Left lobe of liver (tissue), 2 donors: ENCODE results near the gene MYLK. TPM values are rescaled to one million over a fixed set of nuclear protein-coding genes. Genes with fewer than 3 reads are reported as not detected.

Experiments
- ATAC-seq: fragments of 200-7000 bp; cut with Tn5 transposase; one replicate; pipeline ENCODE4 v1.9.1; 2020; ENCODE audit warnings: mild to moderate bottlenecking, moderate library complexity
- DNase-seq: peaks from one replicate; pipeline ENCODE4 v3.0.0-alpha.2; 2020; ENCODE audit warnings: low spot score
- total RNA-seq: library from RNA; stranded (reverse); gene quantifications from one replicate; pipeline ENCODE4 v1.2.1, GENCODE V29; 2021
- donor health status: DM: no; HTN: no; CAD: no; lungs with moderate emphysema.
- donor health status: DM: no; HTN: yes; CAD: no.

Gene MYLK
- total RNA-seq, 1 donor from 2014 or later = 144 TPM

DNA sequence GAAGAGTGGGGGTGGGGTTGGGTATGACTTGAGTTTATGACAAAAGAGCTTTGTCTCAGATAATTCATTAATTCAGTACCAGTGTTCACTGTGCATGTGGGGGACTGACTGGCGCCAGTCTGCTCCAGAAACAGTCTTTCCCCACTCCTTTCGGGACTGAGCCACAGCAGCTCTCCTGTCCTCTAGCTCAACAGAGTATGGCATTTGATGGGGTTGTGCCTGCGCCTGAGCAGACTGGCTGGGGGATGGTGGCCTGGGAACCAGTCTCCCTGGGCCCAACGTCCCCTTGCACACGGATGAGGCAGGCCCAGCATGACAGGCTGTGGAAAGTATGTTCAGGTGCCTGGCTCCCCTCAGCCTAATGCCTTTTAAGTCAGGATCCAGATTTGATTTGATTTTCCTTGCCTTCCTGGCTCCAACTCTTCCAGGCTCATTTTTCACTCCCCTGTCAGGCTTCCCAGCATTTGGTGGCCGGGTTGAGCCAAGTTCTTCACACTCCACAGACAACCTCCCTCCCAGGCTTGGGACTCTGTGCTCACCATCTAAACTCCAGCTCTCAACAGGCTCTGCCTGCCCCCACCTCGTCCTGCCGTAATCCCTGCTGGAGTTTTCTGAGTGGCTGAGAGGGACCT is 105.0 kb downstream of the MYLK start:
- ATAC-seq = peak; percentile 10

DNA sequence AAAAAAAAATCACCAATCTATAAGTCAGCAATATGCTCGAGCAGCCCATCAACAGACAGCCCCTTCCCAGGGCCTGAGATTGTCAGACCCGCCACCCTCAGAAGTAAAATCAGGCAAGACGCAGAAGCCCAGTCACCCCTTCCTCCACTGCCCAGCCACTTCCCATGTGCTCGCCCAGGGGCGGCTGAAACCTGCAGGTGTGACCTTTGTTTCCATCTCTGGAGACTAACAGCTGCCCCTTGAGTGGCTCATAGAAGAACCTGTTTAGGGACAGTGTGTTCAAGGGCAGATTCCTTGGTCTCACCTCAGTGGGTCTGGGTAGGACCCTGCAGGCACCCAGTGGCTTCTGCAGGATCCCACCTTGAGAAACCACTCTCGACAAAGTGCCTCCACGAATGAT is 105.6 kb downstream of the MYLK start:
- DNase-seq = no peak

More for the DNA sequence above, 105.0 kb downstream of the MYLK start:
- no peak for DNase-seq

DNA sequence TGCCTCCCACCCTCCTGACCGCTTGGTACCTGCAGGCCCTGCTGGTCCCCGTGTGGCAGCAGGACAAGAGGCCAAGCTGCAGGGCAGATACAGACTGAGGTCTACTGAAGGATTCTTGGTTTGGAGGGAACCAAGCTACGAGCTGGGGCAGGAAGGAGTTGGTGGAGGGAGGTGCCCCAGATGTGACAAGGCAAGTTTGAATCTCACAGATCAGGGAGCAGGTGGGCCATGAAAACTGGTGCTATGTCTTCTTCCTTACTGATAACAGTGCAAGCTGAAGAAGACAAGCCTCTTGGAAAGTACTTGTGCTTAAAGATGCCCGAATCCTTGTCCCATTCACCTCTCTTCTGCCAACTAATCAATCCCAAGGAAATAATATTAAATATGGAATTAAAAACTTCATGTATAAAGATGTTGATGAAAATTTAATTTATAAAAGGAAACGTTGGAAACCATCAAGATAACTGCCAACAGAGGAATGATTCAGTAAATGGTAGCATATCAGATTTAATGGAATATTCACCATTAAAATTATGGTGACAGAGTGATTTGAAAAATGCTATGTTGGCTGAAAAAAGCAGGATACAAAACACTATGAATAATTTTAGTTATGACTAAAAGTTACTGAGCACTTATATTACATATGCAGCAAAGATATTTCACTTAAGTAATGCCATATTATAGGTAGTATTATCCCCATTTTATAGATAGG is 107.9 kb downstream of the MYLK start:
- no peak for DNase-seq
- ATAC-seq = no peak

More for the DNA sequence above, 105.6 kb downstream of the MYLK start:
- no peak for ATAC-seq

DNA sequence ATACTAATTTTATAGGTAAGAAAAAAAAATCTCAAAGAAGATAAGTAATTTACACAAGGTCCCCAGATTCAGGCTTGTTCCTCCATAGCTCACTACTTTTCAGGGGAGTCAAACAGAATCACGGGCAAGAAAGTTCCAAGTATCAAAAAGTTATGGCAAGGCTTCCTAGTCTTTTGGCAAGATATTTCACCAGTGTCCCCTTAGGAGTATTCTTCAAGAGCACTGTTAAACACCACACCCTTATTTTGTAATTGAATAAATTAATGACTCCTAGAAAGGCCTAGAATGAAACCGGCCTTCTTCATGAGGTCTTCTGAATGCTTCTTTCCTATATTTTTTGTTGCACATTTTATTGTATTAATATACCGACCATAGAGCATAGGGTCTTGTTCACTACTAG is 109.7 kb downstream of the MYLK start:
- DNase-seq (no peak), ATAC-seq (no peak)

DNA sequence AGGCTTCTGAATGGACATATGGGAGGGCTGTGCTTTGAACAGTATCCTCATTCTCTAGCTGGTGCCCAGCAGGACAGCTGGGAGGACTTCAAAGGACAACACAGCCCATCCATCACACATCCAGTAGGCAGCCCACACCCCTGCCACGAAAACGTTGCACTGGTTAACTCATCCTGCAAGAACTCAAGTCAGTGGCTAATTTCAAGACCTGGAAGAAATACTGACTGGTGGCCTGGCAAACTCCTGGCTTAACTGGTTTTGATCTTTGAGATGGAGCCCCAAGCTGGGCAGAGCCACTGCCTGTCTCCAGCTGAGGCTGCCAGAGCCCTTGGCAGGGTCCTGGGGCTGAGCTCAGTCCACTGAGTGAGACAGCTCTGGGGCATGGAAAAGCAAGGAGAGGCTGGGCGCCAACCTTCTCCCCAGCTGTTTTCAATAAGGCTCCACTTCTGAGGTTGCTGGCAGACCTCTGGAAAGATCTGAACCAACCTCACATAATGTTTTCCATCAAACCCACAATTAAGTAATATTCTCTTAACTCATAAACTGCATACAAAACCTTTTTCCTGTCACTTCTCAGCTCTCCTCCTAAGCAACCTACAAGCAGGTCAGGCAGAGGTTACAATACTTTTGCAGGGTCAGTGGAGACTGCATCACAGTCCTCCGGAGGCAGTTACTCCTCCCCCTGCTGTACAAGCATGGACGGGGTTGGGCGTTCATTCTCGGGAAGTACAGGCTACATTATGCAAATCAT is 110.3 kb downstream of the MYLK start:
- ATAC-seq (peak; percentile 74), DNase-seq (no peak)

DNA sequence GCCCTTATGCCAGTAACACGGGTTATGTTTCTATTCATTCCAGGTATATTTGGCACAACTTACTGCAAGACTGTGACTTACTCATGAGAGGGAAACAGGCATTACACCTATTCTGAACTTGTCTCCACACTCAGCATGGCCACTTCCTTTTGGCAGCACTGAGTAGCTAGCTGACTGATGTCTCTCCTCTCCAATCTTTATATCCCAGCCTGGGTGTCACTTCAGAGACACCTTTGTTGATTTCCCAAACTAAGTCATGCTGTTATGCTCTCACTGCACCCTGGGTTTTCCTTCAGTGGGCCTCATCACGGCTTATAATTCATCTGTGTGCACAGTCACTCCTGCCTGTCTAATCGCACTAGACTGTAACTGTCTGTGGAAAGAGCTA is 114.8 kb downstream of the MYLK start:
- no peak for ATAC-seq
- DNase-seq = no peak

DNA sequence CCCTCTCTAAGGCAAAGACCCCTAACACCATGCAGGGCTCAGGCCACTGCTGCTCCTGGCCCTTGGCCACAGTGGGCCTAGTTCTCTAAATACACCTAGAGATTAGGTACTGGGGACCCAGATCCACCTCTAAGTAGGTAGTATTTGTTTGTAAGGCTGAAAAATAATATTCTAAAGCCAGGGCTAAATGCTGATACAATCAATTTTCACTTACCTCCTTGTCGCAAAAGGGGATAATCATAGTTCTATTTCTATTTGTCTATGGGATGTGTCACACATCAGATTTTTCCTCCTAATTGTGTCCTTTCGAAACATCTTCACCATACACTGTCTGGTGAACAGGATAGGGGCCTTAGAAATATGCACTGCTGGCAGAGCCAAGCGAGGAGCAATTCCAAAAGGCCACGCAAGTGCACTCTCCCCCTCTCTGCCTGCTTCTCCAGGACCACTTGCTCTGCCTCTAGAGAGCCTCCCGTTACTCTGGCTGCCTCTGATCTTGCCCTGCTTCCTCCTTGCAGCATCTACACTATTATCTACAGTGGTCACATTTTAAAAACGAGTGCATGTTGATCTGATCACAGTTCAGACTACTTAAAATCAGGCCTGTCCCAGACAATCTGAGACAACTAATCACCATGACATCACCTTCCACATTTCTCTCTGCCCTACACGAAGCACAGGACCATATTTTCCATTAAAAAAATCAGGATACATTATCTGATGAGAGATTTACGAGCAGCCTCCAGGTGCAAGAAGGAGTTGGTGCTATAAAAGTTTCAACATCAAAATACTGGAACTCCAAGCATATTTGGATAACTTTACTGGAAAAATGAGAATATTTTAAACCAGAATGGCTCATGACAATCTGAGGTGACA is 115.4 kb downstream of the MYLK start:
- DNase-seq (no peak), ATAC-seq (no peak)

DNA sequence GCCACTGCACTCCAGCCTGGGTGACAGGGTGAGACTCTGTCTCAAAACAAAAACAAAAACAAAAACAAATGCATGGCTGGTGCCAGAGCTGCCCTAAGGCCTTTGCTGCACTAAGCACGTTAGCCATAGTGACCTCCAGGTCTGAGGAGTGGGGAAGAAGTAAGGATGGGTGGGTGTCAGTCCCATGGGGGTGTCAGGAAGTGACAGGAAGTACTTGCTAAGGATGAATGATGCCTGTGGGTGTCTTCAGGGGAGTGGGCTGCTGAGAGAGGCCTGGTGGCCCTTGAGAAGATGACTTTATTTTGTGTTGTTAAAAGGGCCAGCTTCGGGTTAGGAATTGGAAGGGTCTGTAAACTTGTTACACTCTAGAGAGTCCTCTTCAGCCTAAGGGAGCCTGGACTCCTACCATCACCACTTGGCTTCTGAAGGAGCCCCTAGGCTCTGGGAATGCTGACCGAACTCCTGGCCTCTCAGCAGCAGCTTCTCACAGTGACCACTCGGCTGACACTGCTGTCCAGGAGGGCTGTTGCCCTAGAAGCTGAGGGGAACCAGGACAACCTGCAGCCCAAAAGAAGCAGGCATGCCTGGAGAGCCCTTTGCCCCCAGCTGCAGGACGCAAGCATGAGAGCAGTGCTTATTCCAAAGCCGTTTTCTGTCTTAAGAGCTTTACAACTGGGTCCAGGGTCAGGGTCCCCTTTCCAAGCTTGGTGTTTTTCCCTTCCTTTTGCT is 116.4 kb downstream of the MYLK start:
- DNase-seq = no peak
- ATAC-seq = peak; percentile 46

DNA sequence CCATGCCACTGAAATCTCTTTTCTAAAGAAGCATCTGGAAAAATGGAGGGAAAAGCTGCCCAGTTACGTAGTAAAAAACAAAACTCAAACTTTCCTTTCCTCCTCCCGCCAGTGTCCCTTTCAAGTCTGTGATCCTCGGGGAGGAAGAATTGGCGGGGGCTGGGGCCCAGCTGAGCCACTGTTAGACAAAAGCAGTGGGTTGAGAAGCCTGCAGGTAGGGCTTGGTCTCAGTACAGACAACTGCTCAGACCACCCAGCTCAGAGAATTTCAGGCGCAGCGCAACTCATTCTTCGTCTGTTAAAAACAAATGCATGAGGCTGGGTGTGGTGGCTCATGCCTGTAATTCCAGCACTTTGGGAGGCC is 117.1 kb downstream of the MYLK start:
- no peak for DNase-seq
- peak; percentile 12 for ATAC-seq

DNA sequence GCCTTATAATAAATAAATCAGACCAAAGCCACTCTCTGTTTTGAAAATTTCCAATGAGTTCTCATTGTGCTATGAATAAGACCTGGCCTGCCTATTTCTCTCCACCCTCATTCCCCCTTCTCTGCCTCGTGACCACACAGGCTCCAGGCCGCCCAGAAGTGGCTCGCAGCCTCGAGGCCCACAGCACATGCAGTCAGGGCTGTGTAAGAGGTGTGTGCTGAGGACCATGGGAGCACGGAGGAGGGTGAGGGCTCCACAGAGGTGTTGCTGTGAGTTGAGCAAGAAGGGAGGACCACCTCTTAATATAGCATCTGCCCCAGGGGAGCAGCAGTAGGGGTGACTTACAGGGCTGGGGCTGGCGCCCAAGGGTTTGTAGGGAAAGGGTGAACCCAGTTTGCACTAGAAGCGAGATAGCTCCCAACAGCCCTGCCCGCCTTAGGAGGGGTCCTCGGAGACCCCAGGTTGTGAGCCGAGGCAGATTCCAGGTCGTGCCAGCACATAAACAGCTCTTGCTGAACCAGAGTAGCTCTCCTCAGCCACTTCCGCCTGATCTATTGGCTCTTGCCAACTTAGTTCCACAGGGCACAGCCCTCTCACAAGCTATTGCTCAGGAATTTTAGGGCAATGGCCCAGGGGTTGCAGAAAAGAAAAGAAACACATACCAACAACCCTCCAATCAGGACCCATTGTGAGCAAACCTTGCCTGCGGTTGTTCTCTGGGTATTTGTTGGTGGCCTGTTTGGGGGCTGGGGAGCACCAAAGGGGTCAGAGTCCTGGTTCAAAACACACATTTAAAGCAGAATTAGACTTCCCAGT is 117.7 kb downstream of the MYLK start:
- peak; percentile 89 for DNase-seq
- peak; percentile 81 for ATAC-seq

DNA sequence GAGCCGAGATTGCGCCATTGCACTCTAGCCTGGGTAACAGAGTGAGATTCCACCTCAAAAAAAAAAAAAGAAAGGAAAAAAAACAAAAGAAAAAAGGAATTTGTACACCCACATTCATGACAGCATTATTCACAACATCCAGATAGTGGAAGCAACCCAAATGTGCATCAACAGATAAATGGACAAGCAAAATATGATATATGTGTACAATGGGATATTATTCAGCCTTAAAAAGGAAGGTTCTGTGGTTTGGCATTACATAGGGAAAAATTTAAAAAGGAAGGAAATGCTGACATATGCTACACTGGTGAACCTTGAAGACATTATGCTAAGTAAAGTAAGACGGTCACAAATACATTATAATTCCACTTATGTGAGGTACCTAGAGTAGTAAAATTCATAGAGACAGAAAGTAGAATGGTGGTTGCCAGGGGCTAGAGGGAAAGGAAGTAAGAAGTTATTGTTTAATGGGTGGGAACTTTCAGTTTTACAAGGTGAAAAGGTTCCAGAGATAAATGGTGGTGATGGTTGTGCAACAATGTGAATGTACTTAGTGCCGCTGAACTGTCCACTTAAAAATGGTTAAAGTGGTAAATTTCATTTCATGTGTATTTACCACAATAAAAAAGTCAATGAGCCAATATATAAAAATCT is 118.5 kb downstream of the MYLK start:
- DNase-seq = no peak
- peak; percentile 33 for ATAC-seq

DNA sequence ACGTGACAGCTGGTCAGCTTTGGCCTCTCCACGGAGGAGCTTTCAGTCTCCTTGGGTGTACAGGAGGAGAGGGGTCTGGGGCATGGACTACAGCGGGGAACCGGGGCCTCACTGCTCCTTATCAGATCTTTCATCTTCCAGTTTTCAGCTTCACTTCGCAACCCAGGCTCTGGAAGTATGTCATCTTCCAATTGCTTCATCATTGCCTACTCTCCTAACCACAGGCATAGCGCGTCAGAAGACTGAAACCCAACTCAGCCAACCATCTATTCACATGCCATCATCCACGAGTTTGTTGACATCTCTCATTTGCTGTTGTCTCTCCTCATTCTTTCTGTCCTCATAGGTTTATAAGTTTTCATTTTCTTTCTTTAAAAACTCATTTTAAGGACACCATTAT is 119.5 kb downstream of the MYLK start:
- ATAC-seq (no peak), DNase-seq (no peak)

DNA sequence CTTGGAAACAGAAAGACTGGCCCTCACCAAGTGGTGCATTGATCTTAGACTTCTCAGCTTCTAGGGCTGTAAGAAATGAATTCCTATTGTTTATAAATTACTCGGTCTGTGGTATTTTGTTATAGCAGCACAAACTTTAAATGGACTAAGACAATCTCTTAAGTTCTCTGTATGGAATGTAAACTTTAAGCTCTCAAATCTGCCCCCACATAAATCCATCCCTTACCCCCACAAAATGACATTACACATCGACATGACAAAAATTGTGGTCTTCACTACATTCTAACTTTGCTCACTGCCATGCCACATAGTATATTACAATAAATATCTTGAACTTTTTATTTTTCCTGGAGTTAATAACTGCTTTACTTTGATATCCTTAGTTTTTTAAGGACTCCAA is 121.3 kb downstream of the MYLK start:
- no peak for ATAC-seq
- DNase-seq = no peak

DNA sequence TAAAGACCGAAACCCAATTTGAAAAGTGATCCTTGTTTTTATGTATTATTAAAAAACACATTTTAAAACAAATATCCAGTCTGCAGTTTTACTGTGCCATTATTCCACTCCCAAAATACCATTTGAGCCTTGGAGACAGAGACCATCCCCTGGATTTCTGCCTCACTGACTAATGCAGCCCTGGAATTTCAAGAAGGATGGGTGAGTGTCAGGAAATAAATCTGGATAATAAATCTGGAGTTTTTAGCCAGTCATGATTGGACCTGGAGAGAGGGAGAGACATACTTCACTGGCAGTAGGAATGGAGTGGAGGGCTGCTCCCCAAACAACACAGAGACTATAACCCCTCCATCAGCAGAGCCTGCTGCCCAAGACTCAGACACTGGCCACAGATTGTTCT is 123.3 kb downstream of the MYLK start:
- ATAC-seq (no peak), DNase-seq (no peak)

DNA sequence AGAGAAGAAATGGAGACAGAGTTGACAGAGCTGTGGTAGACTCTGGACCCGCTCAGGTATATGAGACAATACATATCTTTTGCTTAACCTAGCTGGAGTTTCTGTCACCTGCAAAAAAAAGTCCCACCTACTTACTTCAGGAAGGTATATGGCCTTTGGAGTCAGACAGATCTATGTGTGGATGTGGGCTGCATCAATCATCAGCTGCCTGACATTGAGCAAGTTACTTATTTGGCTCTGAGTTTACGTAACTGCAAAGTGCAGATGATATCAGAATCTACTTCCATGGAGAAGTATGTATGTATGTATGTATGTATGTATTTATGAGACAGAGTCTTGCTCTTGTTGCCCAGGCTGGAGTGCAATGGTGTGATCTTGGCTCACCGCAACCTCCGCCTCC is 124.3 kb downstream of the MYLK start:
- ATAC-seq = no peak
- DNase-seq = no peak

DNA sequence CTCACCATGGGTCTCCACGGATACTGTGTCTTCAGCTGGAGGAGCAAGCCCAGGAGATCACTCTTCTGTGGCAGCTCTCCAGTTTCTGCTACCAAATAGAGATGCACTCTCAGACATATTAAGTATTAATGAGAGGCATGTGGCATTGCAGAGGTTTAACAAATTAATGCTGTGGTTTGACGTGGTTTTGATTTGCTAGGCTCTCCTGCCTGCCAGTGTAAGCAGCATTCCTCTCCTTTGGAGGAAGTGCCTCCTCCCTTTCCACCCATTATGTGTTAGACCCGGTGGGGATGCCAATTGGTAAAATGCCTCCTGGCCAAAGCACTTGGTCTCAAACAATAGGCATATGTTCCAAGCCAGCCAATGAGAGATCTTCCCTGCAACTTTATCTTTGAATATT is 124.8 kb downstream of the MYLK start:
- ATAC-seq (no peak), DNase-seq (no peak)

DNA sequence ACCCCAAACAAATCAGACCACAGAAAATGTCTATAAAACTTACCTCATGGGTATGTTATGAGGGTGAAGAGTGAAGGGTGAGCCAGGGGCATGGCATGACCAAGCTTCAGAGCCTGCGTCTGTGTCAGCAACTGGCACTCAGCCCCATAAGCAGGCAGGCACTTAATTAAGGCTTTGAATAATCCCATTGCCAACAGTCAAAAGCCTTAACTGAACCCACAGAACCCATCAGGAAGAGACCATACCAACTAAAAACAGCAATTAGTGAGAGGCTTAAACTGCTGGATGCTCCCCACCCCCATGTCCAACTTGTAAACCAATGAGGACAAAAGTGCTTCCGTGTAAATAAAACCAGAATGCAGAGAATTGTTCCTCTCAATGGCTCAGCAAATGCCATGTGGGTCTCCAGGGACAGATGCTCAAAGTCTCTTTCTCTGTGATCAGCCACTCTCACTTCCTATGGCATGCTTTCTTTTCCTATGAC is 126.0 kb downstream of the MYLK start:
- ATAC-seq (no peak), DNase-seq (no peak)

DNA sequence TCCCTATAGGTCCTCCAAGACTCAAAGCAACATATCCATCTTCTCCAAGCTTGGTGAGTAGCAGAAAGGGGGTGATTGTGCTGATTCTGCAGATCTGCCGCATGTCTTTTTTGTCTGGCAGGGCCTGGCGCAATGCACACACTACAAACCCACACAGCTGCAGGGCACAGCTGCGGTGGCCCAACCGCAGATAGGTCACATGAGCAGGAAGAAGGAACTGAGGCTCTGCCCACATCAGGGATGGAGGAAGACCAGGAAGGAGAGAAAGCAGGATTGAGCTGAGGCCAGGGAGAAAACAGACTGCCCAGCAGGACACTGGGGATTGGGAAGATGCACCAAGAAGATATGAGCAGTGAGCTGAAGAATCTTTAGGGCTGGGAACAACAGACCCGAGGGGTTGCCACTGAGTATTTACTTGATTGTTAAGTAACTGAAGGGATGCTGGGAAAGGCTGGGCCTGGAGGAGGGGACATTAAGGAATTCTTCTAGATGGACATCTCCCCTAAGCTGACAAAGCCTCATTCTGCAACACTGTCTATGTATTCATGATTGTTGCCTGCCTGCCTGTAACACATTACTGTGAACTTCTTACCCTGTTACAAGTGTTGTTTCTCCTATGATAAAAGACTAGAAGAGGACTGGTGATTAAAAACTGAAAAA is 126.7 kb downstream of the MYLK start:
- DNase-seq (no peak), ATAC-seq (peak; percentile 19)
